Colonic mucosa (tissue), 4 donors: ENCODE measurements around the gene MEI4. TPM values are rescaled to one million over a fixed set of nuclear protein-coding genes. Genes with fewer than 3 reads are reported as not detected.
"Not testable (repeated sequence)": the region's sequence is repeated elsewhere in the genome, so short reads cannot be mapped to it uniquely, and the experiment has no call there.

ENCODE experiments used
- DNase-seq: peaks from one replicate; pipeline ENCODE4 v3.0.0-alpha.2; 2020
- H3K27ac ChIP-seq: fragments of 200-600 bp; one replicate; pipeline ENCODE4 v1.8.0; 2021
- H3K27me3 ChIP-seq: fragments of 200-600 bp; one replicate; pipeline ENCODE4 v1.8.0; 2021
- H3K36me3 ChIP-seq: fragments of 200-600 bp; one replicate; pipeline ENCODE4 v1.8.0; 2021
- H3K4me1 ChIP-seq: fragments of 200-600 bp; one replicate; pipeline ENCODE4 v1.8.0; 2021; ENCODE audit warnings: mild to moderate bottlenecking
- H3K4me3 ChIP-seq: fragments of 200-600 bp; one replicate; pipeline ENCODE4 v1.8.0; 2021
- H3K9ac ChIP-seq, 2 donors: one replicate each; pipeline ENCODE4 v1.7.0; 2013; ENCODE audit warnings: control low read depth in 2 of 2, low read depth in 2 of 2, low read length in 2 of 2
- H3K9me3 ChIP-seq: fragments of 200-600 bp; one replicate; pipeline ENCODE4 v1.8.0; 2021
- intact Hi-C: fragments of 100-400 bp; cut with DNase I; formaldehyde crosslinking; loops from one replicate; pipeline ENCODE4 v1.14.1; 2022
- total RNA-seq, 2 donors: library from RNA; stranded (reverse); fragmentation: NEBNext Ultra II Directional in 1 of 2; extraction: Animal tissue kit (Norgen Biotek cat#: 25700) in 1 of 2; gene quantifications; one replicate each; pipeline ENCODE4 v1.2.1, GENCODE V29; 2021
- TF ChIP-seq, protein P1 (sequence below): fragments of 200-600 bp; IDR thresholded peaks from one replicate; pipeline ENCODE4 v1.8.0; 2022; ENCODE audit warnings: antibody characterized with exemption, mild to moderate bottlenecking
- donor health status: healthy.
- donor health status: DM: no; HTN: no; CAD: no.
- donor health status: DM: no; HTN: no; CAD: no.

MEI4 gene
- total RNA-seq, 2 donors from 2014 or later: not detected

- H3K9ac ChIP-seq: no peak overlapping the region
- H3K9me3 ChIP-seq: no peaks in the 10 kb centered on the region
- TF ChIP-seq, protein P1, sequence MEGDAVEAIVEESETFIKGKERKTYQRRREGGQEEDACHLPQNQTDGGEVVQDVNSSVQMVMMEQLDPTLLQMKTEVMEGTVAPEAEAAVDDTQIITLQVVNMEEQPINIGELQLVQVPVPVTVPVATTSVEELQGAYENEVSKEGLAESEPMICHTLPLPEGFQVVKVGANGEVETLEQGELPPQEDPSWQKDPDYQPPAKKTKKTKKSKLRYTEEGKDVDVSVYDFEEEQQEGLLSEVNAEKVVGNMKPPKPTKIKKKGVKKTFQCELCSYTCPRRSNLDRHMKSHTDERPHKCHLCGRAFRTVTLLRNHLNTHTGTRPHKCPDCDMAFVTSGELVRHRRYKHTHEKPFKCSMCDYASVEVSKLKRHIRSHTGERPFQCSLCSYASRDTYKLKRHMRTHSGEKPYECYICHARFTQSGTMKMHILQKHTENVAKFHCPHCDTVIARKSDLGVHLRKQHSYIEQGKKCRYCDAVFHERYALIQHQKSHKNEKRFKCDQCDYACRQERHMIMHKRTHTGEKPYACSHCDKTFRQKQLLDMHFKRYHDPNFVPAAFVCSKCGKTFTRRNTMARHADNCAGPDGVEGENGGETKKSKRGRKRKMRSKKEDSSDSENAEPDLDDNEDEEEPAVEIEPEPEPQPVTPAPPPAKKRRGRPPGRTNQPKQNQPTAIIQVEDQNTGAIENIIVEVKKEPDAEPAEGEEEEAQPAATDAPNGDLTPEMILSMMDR: no peak
Observed at GRCh38 chr6:77815531-77815930, 162.7 kb downstream of the MEI4 start.

DNA sequence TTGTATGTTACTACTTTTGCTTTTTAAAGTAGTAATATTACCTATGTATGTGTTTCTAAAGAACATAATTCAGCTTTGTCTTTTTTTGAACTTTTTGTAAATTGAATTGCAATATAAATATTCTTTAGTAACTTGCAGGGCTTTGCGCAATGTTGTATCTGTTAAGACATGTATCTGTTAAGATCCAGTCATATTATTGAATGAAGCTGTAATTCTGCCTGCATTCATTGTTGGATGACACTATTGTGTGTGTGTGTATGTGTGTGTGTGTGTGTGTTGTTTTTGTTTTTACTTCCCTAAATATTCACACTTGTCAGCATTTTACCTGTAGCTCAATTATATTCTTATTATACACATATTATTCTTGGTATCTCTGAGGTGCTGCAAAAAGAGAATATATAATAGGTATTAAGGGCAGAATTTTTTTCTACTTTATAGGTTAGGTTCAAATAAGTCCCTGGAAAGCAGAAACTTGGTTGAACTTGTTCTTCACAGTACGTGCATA is 164.0 kb downstream of the MEI4 start:
- H3K27me3 ChIP-seq: no peaks in the 10 kb centered on the region
- H3K4me1 ChIP-seq: no peaks in the 10 kb centered on the region
- H3K36me3 ChIP-seq: no peaks in the 10 kb centered on the region
- H3K4me3 ChIP-seq: no peak overlapping the region
- TF ChIP-seq, protein P1: no peak
- no peaks in the 10 kb centered on the region for H3K9me3 ChIP-seq
- no peak overlapping the region for H3K9ac ChIP-seq
- H3K27ac ChIP-seq: no peak overlapping the region
- no peak for DNase-seq
- intact Hi-C loops: no loop called here

More at GRCh38 chr6:77815531-77815930, 162.7 kb downstream of the MEI4 start:
- Histone ChIP-seq H3K4me1 (no peaks in the 10 kb centered on the region), H3K36me3 (no peaks in the 10 kb centered on the region), H3K27me3 (no peaks in the 10 kb centered on the region), H3K4me3 (no peak overlapping the region), H3K27ac (no peak overlapping the region)
- DNase-seq: no peak
- intact Hi-C loops: no loop called here

DNA sequence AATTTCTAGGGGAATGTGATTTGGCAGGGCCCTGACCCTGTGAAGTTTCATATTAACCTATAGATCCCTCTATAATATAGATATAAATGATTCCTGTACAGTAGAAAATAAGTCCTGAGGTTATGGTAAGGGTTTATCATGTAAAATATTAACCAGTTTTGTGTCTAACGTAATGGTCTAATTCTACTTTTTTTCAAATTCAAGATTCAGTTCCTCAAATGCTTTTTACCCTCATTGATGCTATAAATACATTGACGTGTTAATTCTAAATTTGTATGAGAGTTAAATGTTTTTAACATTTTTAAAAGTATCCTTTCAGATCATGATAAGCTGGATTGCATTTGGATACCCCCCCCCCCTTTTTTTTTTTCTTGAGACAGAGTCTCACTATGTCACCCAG is 169.4 kb downstream of the MEI4 start:
- Histone ChIP-seq H3K9ac (no peak overlapping the region), H3K4me3 (no peak overlapping the region), H3K9me3 (no peaks in the 10 kb centered on the region), H3K27ac (no peak overlapping the region), H3K4me1 (no peaks in the 10 kb centered on the region), H3K27me3 (no peaks in the 10 kb centered on the region), H3K36me3 (no peaks in the 10 kb centered on the region)
- TF ChIP-seq, protein P1: no peak
- no peak for DNase-seq
- intact Hi-C loops: no loop called here

GRCh38 chr6:77825204-77825603 is 172.4 kb downstream of the MEI4 start:
- Histone ChIP-seq H3K4me1 (no peaks in the 10 kb centered on the region), H3K9me3 (no peaks in the 10 kb centered on the region), H3K36me3 (no peaks in the 10 kb centered on the region), H3K9ac (no peak overlapping the region), H3K27ac (no peak overlapping the region), H3K4me3 (no peak overlapping the region), H3K27me3 (no peaks in the 10 kb centered on the region)
- intact Hi-C loops: no loop called here
- TF ChIP-seq, protein P1: no peak
- no peak for DNase-seq

DNA sequence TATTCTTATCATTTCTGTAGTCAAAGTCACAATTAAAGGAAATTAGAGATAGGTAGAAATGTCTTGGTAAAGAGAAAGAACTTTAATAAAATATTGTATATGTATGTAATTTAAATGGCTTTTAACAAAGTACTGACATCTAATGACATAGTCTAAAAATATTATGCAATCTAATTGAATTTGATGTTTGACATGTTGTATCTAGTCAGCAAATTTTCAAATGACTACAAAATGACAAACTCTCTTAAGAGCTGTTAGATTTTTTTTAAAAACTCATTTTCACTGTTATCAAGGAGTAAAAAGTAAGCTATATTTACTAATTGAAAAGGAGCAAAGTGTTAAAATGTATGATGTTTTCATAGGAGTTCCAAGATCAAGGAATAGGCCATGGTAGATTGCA is 176.9 kb downstream of the MEI4 start:
- TF ChIP-seq, protein P1: no peak
- H3K4me3 ChIP-seq: no peak overlapping the region
- no peaks in the 10 kb centered on the region for H3K36me3 ChIP-seq
- no peak for DNase-seq
- no peaks in the 10 kb centered on the region for H3K4me1 ChIP-seq
- intact Hi-C loops: no loop called here
- no peaks in the 10 kb centered on the region for H3K27me3 ChIP-seq
- H3K9ac ChIP-seq: no peak overlapping the region
- no peak overlapping the region for H3K27ac ChIP-seq
- no peaks in the 10 kb centered on the region for H3K9me3 ChIP-seq

- H3K4me3 ChIP-seq, H3K9me3 ChIP-seq, H3K27ac ChIP-seq, DNase-seq, H3K4me1 ChIP-seq, intact Hi-C loops, H3K27me3 ChIP-seq, H3K9ac ChIP-seq, H3K36me3 ChIP-seq: not testable (repeated sequence)
Observed at GRCh38 chr6:77833749-77834148, 180.9 kb downstream of the MEI4 start.
